Measurements from ENCODE around the gene CERK.
"Not testable (repeated sequence)": the region's sequence is repeated elsewhere in the genome, so short reads cannot be mapped to it uniquely, and the experiment has no call there.

The CERK gene, protein sequence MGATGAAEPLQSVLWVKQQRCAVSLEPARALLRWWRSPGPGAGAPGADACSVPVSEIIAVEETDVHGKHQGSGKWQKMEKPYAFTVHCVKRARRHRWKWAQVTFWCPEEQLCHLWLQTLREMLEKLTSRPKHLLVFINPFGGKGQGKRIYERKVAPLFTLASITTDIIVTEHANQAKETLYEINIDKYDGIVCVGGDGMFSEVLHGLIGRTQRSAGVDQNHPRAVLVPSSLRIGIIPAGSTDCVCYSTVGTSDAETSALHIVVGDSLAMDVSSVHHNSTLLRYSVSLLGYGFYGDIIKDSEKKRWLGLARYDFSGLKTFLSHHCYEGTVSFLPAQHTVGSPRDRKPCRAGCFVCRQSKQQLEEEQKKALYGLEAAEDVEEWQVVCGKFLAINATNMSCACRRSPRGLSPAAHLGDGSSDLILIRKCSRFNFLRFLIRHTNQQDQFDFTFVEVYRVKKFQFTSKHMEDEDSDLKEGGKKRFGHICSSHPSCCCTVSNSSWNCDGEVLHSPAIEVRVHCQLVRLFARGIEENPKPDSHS

DNA sequence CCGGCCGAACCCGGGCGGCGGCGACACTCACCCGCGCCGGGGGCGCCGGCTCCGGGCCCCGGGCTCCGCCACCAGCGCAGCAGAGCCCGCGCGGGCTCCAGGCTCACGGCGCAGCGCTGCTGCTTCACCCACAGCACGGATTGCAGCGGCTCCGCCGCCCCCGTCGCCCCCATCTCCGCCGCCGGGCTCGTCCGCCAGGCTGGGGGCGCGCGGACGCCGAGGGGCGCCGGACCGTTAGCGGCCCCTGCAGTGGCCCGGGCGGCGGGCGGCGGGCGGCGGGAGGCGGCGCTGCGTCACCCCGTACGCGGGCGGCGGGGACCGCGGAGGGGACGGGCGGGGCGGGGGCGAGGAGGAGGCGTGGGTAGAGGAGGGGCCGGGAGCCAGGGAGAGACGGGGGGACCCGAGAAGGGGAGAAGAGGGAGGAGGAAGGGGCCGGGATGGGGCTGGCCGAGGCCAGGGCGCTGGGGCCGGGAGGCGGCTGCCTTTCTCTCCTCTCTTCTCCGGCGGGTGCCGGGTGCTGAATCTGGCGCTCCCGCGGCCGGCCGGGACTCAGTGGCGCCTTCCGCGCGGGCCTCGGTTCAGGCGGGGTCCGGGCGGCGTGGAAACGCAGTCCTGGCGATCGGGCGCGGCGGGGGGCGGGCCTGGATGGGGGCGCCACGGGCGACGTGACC, at the start of gene CERK:
CERK (minus strand) TSS at position 277 of the 671 bp plus-strand sequence; CDS start at position 173, 104 bp downstream.
- DNase-seq: peak; percentile 59 to 65

DNA sequence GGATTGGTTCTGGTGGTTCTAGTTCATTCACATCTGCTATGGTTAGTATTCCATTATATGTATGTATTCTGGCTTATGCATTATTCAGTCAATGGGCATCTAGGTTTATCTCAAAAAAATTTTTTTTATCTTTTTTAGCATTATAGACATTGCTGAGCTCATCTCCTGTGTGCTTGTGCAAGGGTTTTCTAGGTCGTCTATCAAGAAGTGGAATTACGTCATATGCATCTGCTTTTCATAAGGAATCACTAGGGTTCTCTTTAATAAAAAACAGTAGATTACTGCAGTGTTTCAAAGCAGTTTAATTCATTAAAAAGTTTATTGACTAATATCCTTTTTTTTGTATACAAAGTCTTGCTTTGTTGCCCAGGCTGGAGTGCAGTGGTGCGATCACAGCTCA, 45.7 kb upstream of the CERK start:
- no peak for DNase-seq

DNA sequence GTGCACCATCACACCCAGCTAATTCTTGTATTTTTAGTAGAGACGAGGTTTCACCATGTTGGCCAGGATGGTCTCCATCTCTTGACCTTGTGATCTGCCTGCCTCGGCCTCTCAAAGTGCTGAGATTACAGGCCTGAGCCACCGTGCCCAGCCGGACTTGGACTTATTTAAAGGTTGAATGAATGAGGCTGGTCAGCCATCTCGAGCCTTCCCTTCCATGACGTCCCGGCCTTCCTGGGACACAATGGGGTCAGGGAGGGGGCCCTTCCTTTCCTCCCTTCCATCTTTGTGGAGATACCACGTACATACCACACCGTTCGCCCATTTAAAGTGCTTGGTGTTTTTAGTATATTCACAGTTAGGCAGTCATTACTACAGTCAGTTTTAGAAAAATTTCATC, 44.1 kb upstream of the CERK start:
- DNase-seq: not testable (repeated sequence)

DNA sequence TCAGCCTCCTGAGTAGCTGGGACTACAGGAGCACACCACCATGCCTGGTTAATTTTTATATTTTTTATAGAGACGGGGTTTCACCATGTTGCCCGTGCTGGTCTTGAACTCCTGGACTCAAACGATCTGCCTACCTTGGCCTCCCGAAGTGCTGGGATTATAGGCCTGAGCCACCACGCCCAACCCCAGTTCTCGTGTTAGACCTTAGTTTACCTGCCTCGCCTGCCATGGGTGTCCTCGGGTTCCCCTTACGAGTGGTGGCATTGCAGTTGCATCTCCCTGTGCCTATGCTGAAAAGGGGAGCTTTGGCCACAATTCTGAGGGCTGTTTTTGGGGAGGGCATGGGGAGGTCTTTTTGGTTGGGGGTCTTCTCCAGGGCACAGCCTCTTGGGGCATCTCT, 43.2 kb upstream of the CERK start:
- no peak for DNase-seq

DNA sequence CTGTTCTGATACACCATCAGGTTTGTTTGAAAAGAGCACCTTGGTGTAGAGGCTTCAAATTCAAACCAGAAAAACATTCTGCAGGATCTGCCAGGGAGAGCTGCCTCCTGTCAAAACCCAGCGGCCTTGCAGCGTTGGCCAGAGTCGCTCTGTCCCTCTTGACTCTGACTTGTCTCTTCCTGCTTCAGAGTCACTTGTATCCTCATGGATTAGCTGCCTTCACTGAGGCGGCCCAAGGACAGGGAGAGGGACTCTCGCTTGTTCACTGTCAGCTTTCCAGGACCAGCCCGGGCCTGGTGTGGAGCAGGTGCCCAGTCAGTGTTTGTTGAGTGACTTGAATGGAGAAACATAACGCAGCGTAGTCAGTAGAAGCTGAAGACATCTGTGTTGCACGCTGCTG, 42.4 kb upstream of the CERK start:
- DNase-seq: no peak

DNA sequence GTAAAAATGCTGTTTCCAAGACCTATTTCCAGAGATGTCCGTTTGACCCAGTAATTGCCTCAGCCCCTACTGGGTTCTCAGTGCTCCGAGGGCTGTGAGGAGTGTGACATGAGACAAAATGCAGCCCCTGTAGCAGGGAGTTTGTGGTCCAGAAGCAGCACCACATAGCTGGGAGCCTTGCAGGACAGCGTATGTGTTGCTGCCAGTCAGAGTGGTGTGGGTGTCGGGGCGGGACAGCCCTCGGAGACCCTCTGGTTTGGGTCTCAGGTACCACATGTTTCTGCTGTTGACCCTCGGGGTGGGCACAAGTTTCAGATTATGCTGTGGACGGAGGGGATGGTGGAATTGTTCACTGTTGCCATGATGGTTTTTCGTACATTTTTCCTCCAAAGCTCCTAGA, 41.6 kb upstream of the CERK start:
- no peak for DNase-seq

DNA sequence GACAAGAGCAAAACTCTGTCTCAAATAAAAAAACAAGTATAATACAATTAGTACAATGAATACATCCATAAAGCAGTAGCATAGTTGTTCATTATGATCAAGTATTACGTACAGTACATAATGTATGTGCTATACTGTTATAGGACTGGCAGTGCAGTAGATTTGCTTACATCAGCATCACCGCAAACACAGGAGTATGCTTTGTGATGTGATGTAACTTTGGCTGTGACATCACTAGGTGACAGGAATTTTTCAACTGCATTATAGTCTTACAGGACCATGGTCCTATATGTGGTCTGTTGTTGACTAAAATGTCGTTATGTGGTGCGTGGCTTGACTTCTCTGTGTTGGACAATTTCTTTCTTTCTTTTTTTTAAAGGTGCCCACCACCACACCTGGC, 41.0 kb upstream of the CERK start:
- no peak for DNase-seq

DNA sequence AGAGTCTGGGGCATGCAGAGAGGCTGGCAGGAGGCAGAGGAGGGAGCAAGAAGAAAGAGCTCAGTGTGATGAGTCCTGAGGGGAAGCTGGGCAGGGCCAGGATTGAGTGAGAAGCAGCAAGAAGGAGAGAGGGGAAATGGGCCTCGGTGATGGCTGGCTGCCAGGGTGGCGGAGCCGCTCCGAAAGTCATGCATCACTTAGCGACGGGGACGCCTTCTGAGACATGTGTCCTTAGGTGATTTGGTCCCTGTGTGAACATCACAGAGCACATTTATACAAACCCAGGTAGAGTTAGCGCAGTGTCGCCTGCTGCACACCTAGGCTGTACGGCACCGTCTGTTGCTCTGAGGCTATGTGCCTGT, 39.5 kb upstream of the CERK start:
- peak; percentile 32 to 54 for DNase-seq

DNA sequence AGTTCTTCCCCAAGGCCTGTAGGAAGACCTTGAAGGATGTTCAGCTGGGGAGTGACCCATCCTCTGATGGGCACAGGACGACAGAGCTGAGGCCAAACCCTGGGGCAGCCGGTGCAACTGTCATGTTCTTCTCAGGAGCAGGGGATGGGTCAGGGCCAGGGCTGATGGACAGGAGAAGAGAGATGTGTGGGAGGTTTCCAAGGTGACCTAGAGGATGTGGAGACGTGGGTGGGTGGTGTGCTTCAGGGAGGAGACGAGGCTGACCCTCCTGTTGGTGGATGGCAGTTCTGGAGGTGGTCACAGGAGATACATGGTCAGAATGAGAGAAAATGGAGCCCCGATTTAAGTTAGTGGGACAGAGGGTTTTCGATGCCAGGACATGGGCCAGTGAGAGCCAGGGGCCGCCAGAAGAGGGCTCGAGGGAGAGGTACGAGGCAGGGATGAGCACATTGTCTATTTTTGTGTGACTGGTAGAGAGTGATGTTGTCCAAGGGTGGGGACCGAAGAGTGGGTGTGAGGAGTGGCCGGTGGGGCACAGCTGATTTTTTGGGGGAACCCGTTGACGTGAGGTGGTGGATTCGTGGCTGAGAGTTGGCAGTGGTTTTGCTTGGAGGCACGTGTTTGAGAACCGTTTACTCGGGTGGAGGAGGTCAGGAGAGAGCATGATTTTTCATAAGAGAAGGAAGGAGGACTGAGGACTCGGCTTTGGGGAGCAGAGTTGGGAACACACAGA, 39.0 kb upstream of the CERK start:
- no peak for DNase-seq

DNA sequence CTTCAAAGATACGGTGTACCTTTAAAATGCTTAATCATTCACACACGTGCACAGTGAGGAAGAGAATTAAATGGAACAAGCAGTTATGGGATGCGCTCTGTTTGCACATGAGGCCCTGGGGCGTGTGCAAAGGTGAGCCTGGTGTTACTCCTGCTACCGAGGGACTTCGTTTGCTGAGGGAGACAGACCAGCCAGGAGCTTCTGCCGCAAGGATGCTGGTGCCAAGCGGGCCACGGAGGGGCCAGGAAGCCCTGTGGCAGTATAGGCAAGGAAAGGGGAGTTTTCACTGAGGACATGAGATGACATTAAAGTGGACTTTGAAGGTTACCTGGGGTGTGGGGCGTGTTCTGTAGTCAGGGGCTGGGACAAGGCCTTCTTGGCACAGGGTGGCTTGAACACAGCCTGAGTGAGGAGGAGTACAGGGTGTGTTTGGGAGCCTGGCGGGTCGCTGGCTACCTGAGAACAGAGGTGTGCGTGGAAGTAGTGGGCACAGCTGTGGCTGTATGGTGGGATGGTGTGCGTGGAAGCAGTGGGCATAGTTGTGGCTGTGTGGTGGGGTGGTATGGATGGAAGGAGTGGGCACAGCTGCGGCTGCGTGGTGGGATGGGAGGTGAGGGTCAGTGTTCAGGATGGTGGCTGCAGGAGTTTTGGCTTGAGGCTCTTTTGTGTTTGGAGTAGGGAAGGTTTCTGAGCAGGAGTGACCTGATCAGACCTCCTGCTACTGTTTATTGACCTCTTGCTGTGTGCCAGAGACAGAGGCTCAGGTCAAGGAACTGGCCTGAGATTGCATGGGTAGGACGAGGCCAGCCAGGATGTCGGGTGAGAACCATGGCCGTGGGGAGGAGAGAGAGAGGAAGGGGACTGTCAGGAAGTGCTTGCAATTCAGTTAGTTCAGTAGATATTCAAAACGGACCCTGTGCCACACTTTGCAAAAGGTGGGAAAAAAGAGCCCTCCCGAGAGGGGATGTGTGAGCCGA, 38.1 kb upstream of the CERK start:
- no peak for DNase-seq

DNA sequence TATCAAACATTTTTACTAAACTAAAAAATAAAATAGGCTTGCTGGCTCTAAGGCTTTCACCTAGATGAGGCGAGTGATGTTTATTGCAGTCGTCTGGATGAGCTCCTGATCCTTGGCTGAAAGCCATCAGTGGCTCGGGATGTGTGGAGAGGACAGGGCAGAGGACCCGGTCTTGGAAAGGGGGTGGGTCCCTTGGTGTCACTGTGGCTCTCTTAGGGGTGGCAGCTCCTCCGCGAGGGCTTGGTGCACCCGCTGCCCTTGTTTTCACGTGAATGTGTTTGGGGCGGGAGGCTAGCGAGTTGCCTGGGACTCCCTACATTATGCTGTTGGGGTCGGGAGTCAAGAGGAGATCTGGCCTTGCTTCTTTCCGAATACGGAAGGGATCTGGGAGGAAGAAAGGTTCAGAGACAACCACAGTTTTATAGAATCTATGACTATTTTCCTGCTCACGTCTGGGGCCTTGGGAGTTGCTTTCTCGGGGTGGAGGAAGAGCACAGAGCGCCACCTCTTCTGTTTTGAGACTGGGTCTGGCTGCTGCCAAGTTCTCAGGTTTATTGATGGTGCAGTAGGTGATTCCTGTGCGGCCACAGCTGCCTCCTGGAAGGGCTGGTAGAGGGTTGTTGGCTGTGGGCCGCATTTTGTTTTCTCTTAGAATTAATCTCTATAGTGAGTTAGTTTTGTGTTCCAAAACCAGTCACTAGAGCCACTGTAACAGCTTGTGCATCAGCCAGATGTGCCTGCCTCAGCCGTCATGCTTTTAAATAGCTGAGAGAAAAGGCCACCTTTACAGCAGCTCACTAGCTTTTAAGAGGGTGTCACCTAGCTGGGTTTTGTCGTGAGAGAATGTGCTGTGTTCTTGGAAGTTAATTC, 37.2 kb upstream of the CERK start:
- DNase-seq: no peak

DNA sequence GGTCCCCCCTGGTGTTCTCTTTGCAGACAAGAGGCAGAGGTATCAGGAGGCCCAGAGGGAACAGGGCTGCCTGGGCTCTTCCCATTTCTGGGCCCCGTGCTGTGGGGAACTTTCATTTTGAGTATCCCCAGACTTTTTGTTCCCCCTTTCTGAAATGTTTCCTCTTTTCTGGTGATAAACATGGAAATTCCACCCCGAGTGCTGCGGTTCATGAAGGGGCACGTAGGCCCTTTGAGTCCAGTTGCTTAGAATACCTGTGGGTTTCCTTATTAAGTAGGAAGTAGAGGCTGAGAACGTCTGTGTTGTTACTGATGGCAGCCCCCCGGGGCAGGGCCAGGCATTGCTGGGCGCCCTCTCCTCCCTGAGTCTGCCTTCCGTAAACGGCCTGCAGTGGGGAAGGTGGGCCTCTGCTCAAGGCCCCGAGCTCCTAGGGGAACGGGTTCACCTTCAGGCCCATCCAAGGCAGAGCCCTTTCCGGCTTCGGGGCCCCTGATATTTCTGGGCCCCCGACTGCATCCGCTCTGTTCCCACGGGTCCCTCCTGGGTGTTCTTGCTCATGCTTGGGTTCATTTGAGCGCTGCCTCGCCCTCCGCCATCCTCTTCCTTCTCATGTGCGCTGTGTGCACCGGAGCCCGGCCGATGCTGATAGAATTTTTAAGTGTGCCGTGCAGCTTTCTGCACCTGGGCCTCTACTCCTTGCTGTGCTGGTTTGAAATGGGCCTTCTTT, 36.4 kb upstream of the CERK start:
- no peak for DNase-seq

DNA sequence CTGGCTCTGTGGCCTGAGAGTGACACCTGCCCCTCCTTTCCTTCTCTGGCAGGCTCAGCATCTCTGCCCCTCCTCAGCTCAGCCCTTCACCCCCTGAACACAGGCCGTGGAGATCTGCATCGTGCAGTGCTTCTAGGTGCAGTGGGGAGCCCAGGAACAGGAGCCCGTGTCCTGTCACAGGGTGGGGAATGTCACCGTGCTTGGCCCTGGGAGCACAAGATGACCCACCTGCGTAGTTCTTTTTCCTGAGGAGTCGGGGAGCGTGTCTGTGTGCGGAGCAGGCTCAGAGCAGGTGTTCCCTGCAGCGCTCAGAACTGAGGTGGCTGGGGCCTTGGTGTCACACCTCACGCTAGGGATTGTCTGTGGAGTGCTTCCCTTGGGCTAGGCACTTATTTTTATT, 35.0 kb upstream of the CERK start:
- DNase-seq: no peak

DNA sequence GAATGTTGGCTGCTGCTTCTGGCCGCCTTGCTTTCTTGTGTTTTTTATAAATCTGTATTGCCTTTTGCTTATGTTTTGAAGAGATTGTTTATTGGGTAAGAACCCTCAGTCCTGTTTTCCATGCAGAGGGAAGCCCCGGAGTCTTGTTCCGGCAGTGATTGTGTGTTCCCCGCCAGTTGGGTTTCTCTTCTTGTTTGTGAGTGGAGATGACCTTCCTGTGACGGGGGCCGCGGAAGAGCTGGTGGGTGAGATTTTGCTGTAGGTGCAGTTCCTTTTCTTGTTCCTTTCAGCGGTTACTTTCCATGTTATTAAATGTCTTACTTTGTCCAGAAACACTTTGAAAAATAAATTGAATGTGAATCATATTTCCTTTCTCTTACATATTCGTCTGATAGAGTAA, 32.7 kb upstream of the CERK start:
- DNase-seq: no peak

DNA sequence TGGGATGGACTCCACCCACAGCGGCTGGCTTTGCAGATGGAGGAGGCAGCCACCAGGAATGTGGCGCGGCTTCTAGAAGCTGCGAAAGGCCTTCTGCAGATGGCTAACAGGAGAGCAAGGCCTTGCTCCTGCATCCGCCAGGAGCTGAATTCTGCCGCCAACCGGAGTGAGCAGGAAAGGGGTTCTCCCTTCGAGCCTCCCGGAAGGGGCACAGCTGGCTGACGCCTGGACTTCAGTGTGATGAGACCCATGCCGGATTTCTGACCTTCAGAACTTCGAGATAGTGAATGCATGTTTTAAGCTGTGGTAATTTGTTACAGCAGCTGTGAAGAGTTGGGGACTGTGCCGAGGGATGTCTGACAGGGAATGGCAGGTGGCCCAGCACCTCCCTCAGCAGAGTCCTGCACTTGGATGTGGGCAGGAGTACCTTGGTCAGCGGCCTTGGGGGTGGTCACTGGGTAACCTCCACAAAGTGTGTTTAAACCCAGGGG, 32.1 kb upstream of the CERK start:
- DNase-seq: no peak

DNA sequence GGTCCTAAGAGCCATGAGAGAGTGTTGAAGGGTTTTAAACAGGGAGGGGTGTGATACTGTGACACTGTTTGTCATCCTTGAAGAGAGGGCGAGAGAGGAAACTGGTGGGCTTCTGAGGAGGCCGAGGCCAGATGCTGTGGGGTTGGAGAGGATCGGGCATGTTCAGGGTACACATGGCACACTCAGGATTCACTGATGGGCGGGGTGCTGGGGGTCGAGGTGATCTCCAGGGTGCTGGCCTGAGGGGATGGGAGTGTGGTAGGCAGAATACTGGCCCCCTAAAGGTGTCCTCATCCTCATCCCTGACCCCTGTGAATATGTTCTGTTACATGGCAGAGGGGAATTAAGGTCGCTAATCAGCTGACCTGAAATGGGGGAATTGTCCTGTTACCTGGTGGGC, 31.7 kb upstream of the CERK start:
- DNase-seq: no peak

DNA sequence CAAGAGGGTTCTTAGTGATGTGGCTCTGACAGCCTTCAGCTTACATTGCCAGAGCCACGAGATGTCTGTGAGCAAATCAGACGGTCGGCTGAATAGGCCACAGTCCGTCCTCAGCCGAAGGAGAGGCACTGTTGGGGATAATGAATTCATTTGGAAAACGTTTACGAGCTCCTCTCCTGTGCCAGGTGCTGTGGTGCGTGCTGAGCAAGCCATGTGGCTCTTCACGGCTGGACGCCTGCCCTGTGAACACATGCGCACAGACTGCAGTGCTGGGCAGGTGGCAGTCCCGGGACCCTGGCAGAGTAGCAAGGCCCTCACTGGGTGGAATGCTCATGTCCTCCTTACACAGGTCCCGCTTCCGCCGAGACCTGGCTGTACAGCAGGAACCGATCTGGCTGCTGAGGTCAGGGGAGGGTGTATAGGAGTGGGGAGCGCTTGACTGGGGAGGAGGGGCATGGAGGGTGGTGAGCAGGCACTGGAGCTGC, 31.2 kb upstream of the CERK start:
- DNase-seq: no peak

DNA sequence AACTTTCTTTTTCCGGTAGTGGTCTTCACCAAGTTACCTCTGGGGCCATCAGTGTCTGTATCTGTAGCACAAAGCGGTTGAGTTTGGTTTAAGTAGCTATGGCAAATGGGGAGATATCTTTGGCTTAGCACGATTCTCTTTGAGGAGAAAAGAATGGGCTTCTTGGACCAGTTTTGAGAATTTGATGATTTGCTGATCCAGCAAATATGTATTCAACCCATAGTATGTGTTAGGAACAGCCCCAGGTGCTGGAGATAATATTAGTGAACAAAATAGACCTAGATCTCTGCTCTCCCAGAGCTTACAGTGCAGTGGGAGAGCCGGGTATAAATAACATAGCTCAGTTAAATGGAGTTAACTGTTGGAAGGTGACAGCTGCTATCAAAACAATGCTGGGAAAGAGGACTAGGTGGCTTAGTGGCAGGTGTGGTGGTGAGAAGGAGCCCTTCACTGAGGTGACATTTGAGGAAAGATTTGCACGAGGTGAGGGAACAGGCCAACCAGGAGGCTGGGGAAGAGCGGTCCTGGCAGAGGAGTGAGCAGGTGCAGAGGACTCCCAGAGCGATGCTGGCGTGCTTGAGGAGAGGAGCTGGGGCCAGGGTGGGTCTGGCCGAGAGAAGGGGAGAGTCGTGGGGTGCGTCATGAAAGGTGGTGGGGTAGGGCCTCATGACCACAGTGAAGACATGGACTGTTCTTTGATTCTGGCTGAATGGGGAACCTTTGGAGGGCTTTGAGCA, 29.4 kb upstream of the CERK start:
- DNase-seq: no peak

DNA sequence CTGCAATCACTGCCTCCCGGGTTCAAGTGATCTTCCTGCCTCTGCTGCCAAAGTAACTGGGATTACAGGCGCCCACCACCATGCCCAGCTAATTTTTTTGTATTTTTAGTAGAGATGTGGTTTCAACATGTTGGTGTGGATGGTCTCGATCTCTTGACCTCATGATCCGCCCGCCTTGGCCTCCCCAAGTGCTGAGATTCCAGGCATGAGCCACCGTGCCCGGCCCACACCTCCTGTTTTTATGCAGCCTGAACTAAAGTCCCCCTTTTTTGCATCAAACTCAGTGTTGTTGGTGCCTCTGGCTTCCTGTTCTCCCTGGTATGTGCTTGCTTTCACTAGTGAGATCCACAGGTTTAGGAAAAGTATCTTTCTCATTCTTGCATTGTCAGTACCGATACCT, 28.6 kb upstream of the CERK start:
- DNase-seq: no peak

Data from stimulated activated CD4-positive, alpha-beta T cell treated with anti-CD3 and anti-CD28 coated beads, Interleukin-4, amount 100 ng/mL, for 4 hours (primary cell).